HEK293 (cell line): Measurements from ENCODE around the gene LGALS8.

ENCODE experiments used
- CTCF ChIA-PET: fragments of 350-600 bp; formaldehyde crosslinking; extraction: SDS; loops from one replicate; lab custom pipeline; 2021; ENCODE audit warnings: antibody characterized with exemption; lab: Yijun Ruan, JAX
- POLR2A ChIA-PET: fragments of 300-600 bp; formaldehyde crosslinking; extraction: SDS; loops from one replicate; lab custom pipeline; 2020; ENCODE audit warnings: antibody characterized with exemption, inconsistent platforms; lab: Yijun Ruan, JAX
- H3K27ac ChIP-seq: fragments of 200-500 bp; sonication (Bioruptor generic); 2 replicates; pipeline ENCODE4 v1.5.1; 2014; ENCODE audit warnings: low read depth, low read length, control low read depth, inconsistent platforms; ENCODE audit errors: extremely low read depth
- H3K36me3 ChIP-seq, 2 experiments: fragments of 200-500 bp in 1 of 2; sonication (Bioruptor generic) in 1 of 2; 1 replicate in 1 of 2; 2 replicates in 1 of 2; pipeline ENCODE4 v1.5.1; 2014 to 2017; ENCODE audit warnings: inconsistent platforms in 2 of 2, low read length in 2 of 2; ENCODE audit not compliant: control insufficient read depth in 2 of 2, insufficient read depth in 1 of 2
- H3K4me1 ChIP-seq: fragments of 200-500 bp; sonication (Bioruptor generic); 2 replicates; pipeline ENCODE4 v1.5.1; 2014; ENCODE audit warnings: mild to moderate bottlenecking, low read length, inconsistent platforms; ENCODE audit not compliant: control insufficient read depth, insufficient read depth
- H3K4me3 ChIP-seq: 2 replicates; pipeline ENCODE4 v1.5.1; 2011; ENCODE audit warnings: low read depth, mild to moderate bottlenecking, control low read depth, low read length, moderate library complexity
- H3K9me3 ChIP-seq: fragments of 200-500 bp; sonication (Bioruptor generic); 2 replicates; pipeline ENCODE4 v1.5.1; 2014; ENCODE audit warnings: low read depth, low read length, inconsistent platforms; ENCODE audit not compliant: control insufficient read depth, insufficient read depth
- ZBTB17 ChIP-seq: fragments of 450-650 bp; formaldehyde crosslinking; IDR thresholded peaks from 2 replicates; pipeline ENCODE4 v1.5.1; 2016; ENCODE audit warnings: missing biosample characterization, missing genetic modification characterization
- ZBTB7A ChIP-seq: fragments of 450-650 bp; formaldehyde crosslinking; IDR thresholded peaks from 2 replicates; pipeline ENCODE4 v1.5.1; 2016; ENCODE audit warnings: low read depth, missing biosample characterization, missing genetic modification characterization
- ZNF112 ChIP-seq: fragments of 450-650 bp; formaldehyde crosslinking; IDR thresholded peaks from 2 replicates; pipeline ENCODE4 v1.5.0; 2017; ENCODE audit warnings: missing biosample characterization, missing genetic modification characterization
- ZNF138 ChIP-seq: fragments of 450-650 bp; formaldehyde crosslinking; IDR thresholded peaks from 2 replicates; pipeline ENCODE4 v1.5.1; 2016; ENCODE audit warnings: missing biosample characterization, missing genetic modification characterization, borderline replicate concordance
- ZNF184 ChIP-seq: fragments of 450-650 bp; IDR thresholded peaks from 2 replicates; pipeline ENCODE4 v1.5.1; 2018; ENCODE audit warnings: missing biosample characterization, mild to moderate bottlenecking, missing genetic modification characterization
- ZNF354C ChIP-seq: fragments of 450-650 bp; formaldehyde crosslinking; IDR thresholded peaks from 2 replicates; pipeline ENCODE4 v1.5.1; 2016; ENCODE audit warnings: missing biosample characterization, missing genetic modification characterization, low read depth, borderline replicate concordance
- ZNF416 ChIP-seq: fragments of 450-650 bp; formaldehyde crosslinking; IDR thresholded peaks from 2 replicates; pipeline ENCODE4 v1.5.1; 2016; ENCODE audit warnings: missing biosample characterization, missing genetic modification characterization
- ZNF426 ChIP-seq: fragments of 450-650 bp; formaldehyde crosslinking; IDR thresholded peaks from 2 replicates; pipeline ENCODE4 v1.5.1; 2017; ENCODE audit warnings: missing biosample characterization, missing genetic modification characterization, mild to moderate bottlenecking, inconsistent platforms, moderate library complexity
- ZNF48 ChIP-seq: fragments of 450-650 bp; formaldehyde crosslinking; IDR thresholded peaks from 2 replicates; pipeline ENCODE4 v1.5.1; 2016; ENCODE audit warnings: missing biosample characterization, missing genetic modification characterization
- ZNF596 ChIP-seq: fragments of 450-650 bp; IDR thresholded peaks from 2 replicates; pipeline ENCODE4 v1.5.0; 2018; ENCODE audit warnings: missing biosample characterization, mild to moderate bottlenecking, missing genetic modification characterization, moderate library complexity
- ZNF610 ChIP-seq: fragments of 450-650 bp; formaldehyde crosslinking; IDR thresholded peaks from 2 replicates; pipeline ENCODE4 v1.5.1; 2016; ENCODE audit warnings: missing biosample characterization, missing genetic modification characterization, borderline replicate concordance
- ZNF654 ChIP-seq: fragments of 450-650 bp; formaldehyde crosslinking; IDR thresholded peaks from 2 replicates; pipeline ENCODE4 v1.5.1; 2016; ENCODE audit warnings: low read depth, missing biosample characterization, missing genetic modification characterization
- ZNF664 ChIP-seq: fragments of 450-650 bp; formaldehyde crosslinking; IDR thresholded peaks from 2 replicates; pipeline ENCODE4 v1.5.1; 2016; ENCODE audit warnings: missing biosample characterization, missing genetic modification characterization
- ZNF785 ChIP-seq: fragments of 450-650 bp; formaldehyde crosslinking; IDR thresholded peaks from 2 replicates; pipeline ENCODE4 v1.5.1; 2016; ENCODE audit warnings: missing biosample characterization, missing genetic modification characterization
- TF ChIP-seq, protein P1 (sequence below): fragments of 450-650 bp; formaldehyde crosslinking; IDR thresholded peaks from 2 replicates; pipeline ENCODE4 v1.5.1; 2016; ENCODE audit warnings: missing biosample characterization, missing genetic modification characterization
- TF ChIP-seq, protein P2 (sequence below): fragments of 450-650 bp; formaldehyde crosslinking; IDR thresholded peaks from 2 replicates; pipeline ENCODE4 v1.5.1; 2016; ENCODE audit warnings: missing biosample characterization, missing genetic modification characterization
- TF ChIP-seq, protein P3 (sequence below): fragments of 450-650 bp; formaldehyde crosslinking; IDR thresholded peaks from 2 replicates; pipeline ENCODE4 v1.5.1; 2017; ENCODE audit warnings: missing biosample characterization, missing genetic modification characterization
- TF ChIP-seq, protein P4 (sequence below): fragments of 450-650 bp; formaldehyde crosslinking; IDR thresholded peaks from 2 replicates; pipeline ENCODE4 v1.5.1; 2016; ENCODE audit warnings: missing biosample characterization, missing genetic modification characterization, borderline replicate concordance
- TF ChIP-seq, protein P5 (sequence below): fragments of 450-650 bp; formaldehyde crosslinking; IDR thresholded peaks from 2 replicates; pipeline ENCODE4 v1.5.1; 2016; ENCODE audit warnings: missing biosample characterization, missing genetic modification characterization

The LGALS8 gene

DNA sequence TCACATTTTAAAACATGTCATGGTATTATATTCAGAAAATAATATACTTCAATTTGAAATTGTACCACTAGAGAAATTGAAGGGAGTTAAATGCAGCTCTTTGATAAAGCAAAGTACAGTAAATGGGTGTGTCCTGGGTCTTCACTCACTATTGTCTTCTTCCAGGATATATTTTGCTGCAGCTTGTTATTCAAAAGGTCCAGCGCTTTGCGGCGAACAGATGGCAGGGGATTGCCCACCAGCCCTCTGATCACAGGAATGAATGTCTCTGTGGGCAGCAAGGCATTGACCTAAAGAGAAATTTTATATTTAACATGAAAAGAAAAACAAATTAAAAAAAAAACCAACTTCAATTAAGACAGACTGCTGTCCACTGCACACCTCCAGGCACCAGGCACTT is 35.1 kb downstream of the LGALS8 start (continued):
- TF ChIP-seq, protein P1, sequence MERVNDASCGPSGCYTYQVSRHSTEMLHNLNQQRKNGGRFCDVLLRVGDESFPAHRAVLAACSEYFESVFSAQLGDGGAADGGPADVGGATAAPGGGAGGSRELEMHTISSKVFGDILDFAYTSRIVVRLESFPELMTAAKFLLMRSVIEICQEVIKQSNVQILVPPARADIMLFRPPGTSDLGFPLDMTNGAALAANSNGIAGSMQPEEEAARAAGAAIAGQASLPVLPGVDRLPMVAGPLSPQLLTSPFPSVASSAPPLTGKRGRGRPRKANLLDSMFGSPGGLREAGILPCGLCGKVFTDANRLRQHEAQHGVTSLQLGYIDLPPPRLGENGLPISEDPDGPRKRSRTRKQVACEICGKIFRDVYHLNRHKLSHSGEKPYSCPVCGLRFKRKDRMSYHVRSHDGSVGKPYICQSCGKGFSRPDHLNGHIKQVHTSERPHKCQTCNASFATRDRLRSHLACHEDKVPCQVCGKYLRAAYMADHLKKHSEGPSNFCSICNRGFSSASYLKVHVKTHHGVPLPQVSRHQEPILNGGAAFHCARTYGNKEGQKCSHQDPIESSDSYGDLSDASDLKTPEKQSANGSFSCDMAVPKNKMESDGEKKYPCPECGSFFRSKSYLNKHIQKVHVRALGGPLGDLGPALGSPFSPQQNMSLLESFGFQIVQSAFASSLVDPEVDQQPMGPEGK, result no peak
- no peak for TF ChIP-seq ZNF354C (tag by site-specific recombination)
- TF ChIP-seq ZBTB7A (tag by site-specific recombination), result no peak
- no peak for TF ChIP-seq ZNF112 (tag by site-specific recombination)
- TF ChIP-seq, protein P2, sequence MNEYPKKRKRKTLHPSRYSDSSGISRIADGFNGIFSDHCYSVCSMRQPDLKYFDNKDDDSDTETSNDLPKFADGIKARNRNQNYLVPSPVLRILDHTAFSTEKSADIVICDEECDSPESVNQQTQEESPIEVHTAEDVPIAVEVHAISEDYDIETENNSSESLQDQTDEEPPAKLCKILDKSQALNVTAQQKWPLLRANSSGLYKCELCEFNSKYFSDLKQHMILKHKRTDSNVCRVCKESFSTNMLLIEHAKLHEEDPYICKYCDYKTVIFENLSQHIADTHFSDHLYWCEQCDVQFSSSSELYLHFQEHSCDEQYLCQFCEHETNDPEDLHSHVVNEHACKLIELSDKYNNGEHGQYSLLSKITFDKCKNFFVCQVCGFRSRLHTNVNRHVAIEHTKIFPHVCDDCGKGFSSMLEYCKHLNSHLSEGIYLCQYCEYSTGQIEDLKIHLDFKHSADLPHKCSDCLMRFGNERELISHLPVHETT (tag by site-specific recombination), result no peak
- no peak for TF ChIP-seq ZNF664 (tag by site-specific recombination)
- TF ChIP-seq ZNF654 (tag by site-specific recombination), result no peak
- TF ChIP-seq ZNF785 (tag by site-specific recombination), result no peak
- TF ChIP-seq, all 188 proteins: peak for 0

DNA sequence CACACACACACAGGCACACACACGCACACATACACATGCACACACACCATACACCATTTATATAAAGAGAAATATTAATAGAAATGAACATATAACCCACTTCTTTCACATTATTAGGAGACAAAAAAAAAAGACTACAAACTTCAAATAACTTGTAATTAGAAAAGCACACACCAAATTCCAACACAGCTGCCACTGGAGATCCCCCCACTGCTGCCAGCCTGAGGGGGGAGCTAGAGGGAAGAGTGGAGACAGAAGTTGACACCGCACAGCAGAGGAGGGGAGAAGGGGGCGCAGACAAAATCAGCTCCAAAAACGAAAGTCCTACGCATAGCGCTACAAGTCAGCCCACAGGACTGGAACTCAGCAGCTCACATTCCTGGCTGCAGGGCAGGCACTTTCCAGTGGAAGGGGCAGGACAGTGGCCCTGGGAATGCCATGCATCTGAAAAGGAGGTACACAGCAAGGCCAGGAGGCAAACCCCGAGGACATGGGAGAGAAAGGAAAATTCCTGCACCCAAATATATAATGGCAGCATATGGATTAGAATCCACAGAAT is 36.5 kb downstream of the LGALS8 start:
- Histone ChIP-seq H3K4me3 (no peak overlapping the region), H3K36me3 (peaks cover 64 to 96% of the 10 kb centered on the region in 2 experiments), H3K4me1 (no peaks in the 10 kb centered on the region), H3K9me3 (no peaks in the 10 kb centered on the region), H3K27ac (no peak overlapping the region)
- TF ChIP-seq ZBTB17 (tag by site-specific recombination) (no peak), ZNF426 (tag by site-specific recombination) (no peak)
- TF ChIP-seq, protein P3, sequence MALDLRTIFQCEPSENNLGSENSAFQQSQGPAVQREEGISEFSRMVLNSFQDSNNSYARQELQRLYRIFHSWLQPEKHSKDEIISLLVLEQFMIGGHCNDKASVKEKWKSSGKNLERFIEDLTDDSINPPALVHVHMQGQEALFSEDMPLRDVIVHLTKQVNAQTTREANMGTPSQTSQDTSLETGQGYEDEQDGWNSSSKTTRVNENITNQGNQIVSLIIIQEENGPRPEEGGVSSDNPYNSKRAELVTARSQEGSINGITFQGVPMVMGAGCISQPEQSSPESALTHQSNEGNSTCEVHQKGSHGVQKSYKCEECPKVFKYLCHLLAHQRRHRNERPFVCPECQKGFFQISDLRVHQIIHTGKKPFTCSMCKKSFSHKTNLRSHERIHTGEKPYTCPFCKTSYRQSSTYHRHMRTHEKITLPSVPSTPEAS (tag by site-specific recombination), result peak; percentile 72; the same call in 1 of the 2 replicates
- CTCF ChIA-PET, result interaction anchor here (0.6 to 0.8 kb wide), 7 partner anchors 9 to 581 kb away, joined by 3 to 4 read pairs (median 3); no protein-coding TSS in a partner anchor
- POLR2A ChIA-PET, result no interaction called here

DNA sequence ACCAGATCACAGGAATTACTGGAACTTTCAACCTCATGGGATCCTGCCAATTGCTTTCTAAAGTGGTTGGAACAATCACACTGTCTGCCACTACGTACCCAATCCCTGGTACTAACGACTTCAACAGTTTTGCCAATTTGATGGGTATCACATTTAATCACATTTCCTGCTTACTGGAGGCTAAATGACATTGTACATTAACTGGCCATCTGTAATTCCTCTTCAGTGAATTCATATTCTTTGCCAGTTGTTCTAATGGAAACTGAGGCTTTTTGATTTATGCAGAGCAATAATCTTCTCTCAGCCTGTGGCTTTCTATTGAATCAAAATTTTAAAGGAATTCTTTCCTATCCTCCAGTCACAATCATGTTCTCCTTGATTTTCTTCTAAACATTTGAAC is 38.2 kb downstream of the LGALS8 start:
- CTCF ChIA-PET, result no interaction called here
- H3K27ac ChIP-seq, result no peak overlapping the region
- H3K9me3 ChIP-seq, result no peaks in the 10 kb centered on the region

More for the DNA sequence above, 38.2 kb downstream of the LGALS8 start:
- H3K4me1 ChIP-seq, result no peaks in the 10 kb centered on the region
- peaks cover 66 to 96% of the 10 kb centered on the region in 2 experiments for H3K36me3 ChIP-seq
- no peak overlapping the region for H3K4me3 ChIP-seq
- TF ChIP-seq, protein P4, sequence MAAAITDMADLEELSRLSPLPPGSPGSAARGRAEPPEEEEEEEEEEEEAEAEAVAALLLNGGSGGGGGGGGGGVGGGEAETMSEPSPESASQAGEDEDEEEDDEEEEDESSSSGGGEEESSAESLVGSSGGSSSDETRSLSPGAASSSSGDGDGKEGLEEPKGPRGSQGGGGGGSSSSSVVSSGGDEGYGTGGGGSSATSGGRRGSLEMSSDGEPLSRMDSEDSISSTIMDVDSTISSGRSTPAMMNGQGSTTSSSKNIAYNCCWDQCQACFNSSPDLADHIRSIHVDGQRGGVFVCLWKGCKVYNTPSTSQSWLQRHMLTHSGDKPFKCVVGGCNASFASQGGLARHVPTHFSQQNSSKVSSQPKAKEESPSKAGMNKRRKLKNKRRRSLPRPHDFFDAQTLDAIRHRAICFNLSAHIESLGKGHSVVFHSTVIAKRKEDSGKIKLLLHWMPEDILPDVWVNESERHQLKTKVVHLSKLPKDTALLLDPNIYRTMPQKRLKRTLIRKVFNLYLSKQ (tag by site-specific recombination), result no peak
- no peak for TF ChIP-seq ZNF610 (tag by site-specific recombination)
- no peak for TF ChIP-seq ZNF184 (tag by site-specific recombination)
- no peak for TF ChIP-seq ZNF416 (tag by site-specific recombination)
- TF ChIP-seq, protein P5, sequence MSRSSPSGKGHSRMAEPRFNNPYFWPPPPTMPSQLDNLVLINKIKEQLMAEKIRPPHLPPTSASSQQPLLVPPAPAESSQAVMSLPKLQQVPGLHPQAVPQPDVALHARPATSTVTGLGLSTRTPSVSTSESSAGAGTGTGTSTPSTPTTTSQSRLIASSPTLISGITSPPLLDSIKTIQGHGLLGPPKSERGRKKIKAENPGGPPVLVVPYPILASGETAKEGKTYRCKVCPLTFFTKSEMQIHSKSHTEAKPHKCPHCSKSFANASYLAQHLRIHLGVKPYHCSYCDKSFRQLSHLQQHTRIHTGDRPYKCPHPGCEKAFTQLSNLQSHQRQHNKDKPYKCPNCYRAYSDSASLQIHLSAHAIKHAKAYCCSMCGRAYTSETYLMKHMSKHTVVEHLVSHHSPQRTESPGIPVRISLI (tag by site-specific recombination), result no peak
- no peak for TF ChIP-seq ZNF48 (tag by site-specific recombination)
- no peak for TF ChIP-seq ZNF138 (tag by site-specific recombination)
- TF ChIP-seq ZNF112 (tag by site-specific recombination), result no peak
- no peak for TF ChIP-seq ZNF596 (tag by site-specific recombination)
- POLR2A ChIA-PET, result no interaction called here
